ENCODE results near the gene SCARF2.

GRCh38 chr22:20465759-20466077, 28.1 kb upstream of the SCARF2 start:
- no peak for TF ChIP-seq HOXA7 (CRISPR knock-in tag; IDR thresholded peaks at IDR 0.05)
- TF ChIP-seq EP300 (IDR thresholded peaks at IDR 0.05): no peak
- TF ChIP-seq CTCF (IDR thresholded peaks at IDR 0.05): no peak
- TF ChIP-seq RCOR1 (IDR thresholded peaks at IDR 0.05; ENCODE audit: low read depth, low read length): no peak
- TF ChIP-seq ZFP36 (IDR thresholded peaks at IDR 0.05; ENCODE audit: borderline replicate concordance, partially characterized antibody): no peak
- no peak for TF ChIP-seq CEBPB (IDR thresholded peaks at IDR 0.05)
- no peak for TF ChIP-seq REST (IDR thresholded peaks at IDR 0.05)
- no peak for TF ChIP-seq RFX5 (IDR thresholded peaks at IDR 0.05)
